Pancreas (tissue), 10 donors: Measurements from ENCODE around the gene MKKS. TPM values are rescaled to one million over a fixed set of nuclear protein-coding genes. Genes with fewer than 3 reads are reported as not detected.
"Not testable (repeated sequence)": the region's sequence is repeated elsewhere in the genome, so short reads cannot be mapped to it uniquely, and the experiment has no call there.

Experiments used
- ATAC-seq, 4 donors: fragments of 200-7000 bp; cut with Tn5 transposase; one replicate each; pipeline versions ENCODE4 v1.8.0 to v1.9.1; 2020; ENCODE audit warnings: mild to moderate bottlenecking in 4 of 4, moderate library complexity in 4 of 4
- DNase-seq, 6 donors: peaks; one replicate each; pipeline ENCODE4 v3.0.0-alpha.2; 2020
- FAIRE-seq: peaks from 2 replicates; lab custom pipeline; 2012; peaks lifted over from hg19 to GRCh38; lab: Jason Lieb, UNC
- H3K27ac ChIP-seq, 4 donors: fragments of 200-600 bp; sonication (generic); 1 replicate in 3 of 4; 2 replicates in 1 of 4; pipeline versions ENCODE4 v1.5.0 to v1.8.0; 2020
- H3K27me3 ChIP-seq, 4 donors: fragments of 200-600 bp; one replicate each; pipeline ENCODE4 v1.8.0; 2021
- H3K36me3 ChIP-seq, 3 donors: fragments of 200-600 bp; sonication (generic) in 1 of 3; one replicate each; pipeline versions ENCODE4 v1.5.0 to v1.8.0; 2020 to 2021
- H3K4me1 ChIP-seq, 3 donors: fragments of 200-600 bp; one replicate each; pipeline ENCODE4 v1.8.0; 2021
- H3K4me3 ChIP-seq, 4 donors: fragments of 200-600 bp; sonication (generic) in 2 of 4; one replicate each; pipeline versions ENCODE4 v1.5.0 to v1.8.0; 2020 to 2021
- H3K9me3 ChIP-seq, 4 donors: fragments of 200-600 bp; one replicate each; pipeline ENCODE4 v1.8.0; 2021
- CTCF ChIP-seq, 4 donors: fragments of 200-600 bp; sonication (generic) in 3 of 4; IDR thresholded peaks; one replicate each; pipeline versions ENCODE4 v1.5.0 to v1.8.0; 2021; ENCODE audit warnings: antibody characterized with exemption in 4 of 4
- WGBS, 2 donors: extraction: QIAGEN DNeasy Blood & Tissue Kit; methylation state at CpG; one replicate each; pipeline ENCODE4 v1.1.7; 2013; 5-methylcytosine and 5-hydroxymethylcytosine counted together
- intact Hi-C, 3 donors: fragments of 100-400 bp; cut with DNase I; formaldehyde crosslinking; loops; one replicate each; pipeline versions ENCODE4 v1.11.1 to v1.14.2; 2022
- polyA plus RNA-seq, 2 donors: library from polyadenylated mRNA; stranded (reverse); fragments of 200-250 nt; gene quantifications; one replicate each; pipeline ENCODE4 v1.2.3, GENCODE V29; 2013
- total RNA-seq, 6 donors: library from RNA; stranded (reverse); fragmentation: NEBNext Ultra II Directional in 4 of 6; extraction: Animal tissue kit (Norgen Biotek cat#: 25700) in 4 of 6; gene quantifications; one replicate each; pipeline versions ENCODE4 v1.2.1 to v1.2.4, GENCODE V29; 2021 to 2023
- donor health status: healthy with polysubstance abuse.
- donor health status: DM: no; HTN: no; CAD: no; lungs with moderate emphysema.
- donor health status: DM: no; HTN: no; CAD: no.
- donor health status: control.
- donor health status: control.
- donor health status: Bipolar disorder and iron deficiency.
- donor health status: DM: yes; HTN: yes; CAD: no.
- donor health status: DM: no; HTN: no; CAD: no.
- donor health status: DM: no; HTN: no; CAD: no.
- donor health status: DM: yes; HTN: yes; CAD: no.

MKKS gene
- total and polyA plus RNA-seq, 8 donors, result 5.3 to 15.3 (median 7.4) TPM

GRCh38 chr20:10419550-10420133, 14.4 kb downstream of the MKKS start:
- WGBS, 2 donors, result 86 to 88% methylated on average over 5 of the region's 5 CpGs
- TF ChIP-seq CTCF (IDR thresholded peaks at IDR 0.05), result no peak
- no peak for FAIRE-seq

GRCh38 chr20:10417218-10417617, 16.8 kb downstream of the MKKS start:
- peaks cover 0 to 10% (median 5%) of the 10 kb centered on the region in 3 donors for H3K4me1 ChIP-seq
- H3K4me3 ChIP-seq, H3K9me3 ChIP-seq, ATAC-seq, DNase-seq, intact Hi-C loops, FAIRE-seq, H3K27ac ChIP-seq, H3K27me3 ChIP-seq, H3K36me3 ChIP-seq: not testable (repeated sequence)
- WGBS, 2 donors, result 94 to 100% methylated on average over 2 of the region's 2 CpGs

More at GRCh38 chr20:10419550-10420133, 14.4 kb downstream of the MKKS start:
- Histone ChIP-seq H3K4me3 (no peak overlapping the region), H3K4me1 (peaks cover 7 to 26% (median 16%) of the 10 kb centered on the region in 3 donors), H3K27ac (no peak overlapping the region), H3K27me3 (no peaks in the 10 kb centered on the region), H3K9me3 (no peaks in the 10 kb centered on the region), H3K36me3 (no peaks in the 10 kb centered on the region)
- ATAC-seq (peak in 1 of 4 donors; percentile 73), DNase-seq (no peak)
- intact Hi-C loops, result no loop called here

- intact Hi-C loops, result no loop called here
- ATAC-seq, result no peak
- no peak for TF ChIP-seq CTCF (IDR thresholded peaks at IDR 0.05)
- H3K27ac ChIP-seq, result no peak overlapping the region
- peaks cover 0 to 10% (median 5%) of the 10 kb centered on the region in 3 donors for H3K4me1 ChIP-seq
- no peaks in the 10 kb centered on the region for H3K27me3 ChIP-seq
- FAIRE-seq, result no peak
- H3K4me3 ChIP-seq, result no peak overlapping the region
- 47 to 54% methylated on average over 3 of the region's 3 CpGs for WGBS, 2 donors
- DNase-seq, result no peak
- H3K36me3 ChIP-seq, result peaks cover 0 to 6% (median 0%) of the 10 kb centered on the region in 3 donors
- no peaks in the 10 kb centered on the region for H3K9me3 ChIP-seq
Observed at GRCh38 chr20:10415013-10415650, 18.9 kb downstream of the MKKS start.

- Histone ChIP-seq H3K4me1 (peaks cover 0 to under 1% (median 0%) of the 10 kb centered on the region in 3 donors), H3K27ac (no peak overlapping the region), H3K9me3 (no peaks in the 10 kb centered on the region), H3K4me3 (no peak overlapping the region), H3K27me3 (no peaks in the 10 kb centered on the region), H3K36me3 (peaks cover 0 to 6% (median 0%) of the 10 kb centered on the region in 3 donors)
- ATAC-seq (no peak), FAIRE-seq (no peak), DNase-seq (no peak)
- intact Hi-C loops, result no loop called here
- peak in 1 of 4 donors; percentile 7 for TF ChIP-seq CTCF (IDR thresholded peaks at IDR 0.05)
- WGBS, 2 donors, result 72 to 74% methylated on average over 5 of the region's 5 CpGs
Observed at GRCh38 chr20:10412591-10413408, 21.2 kb downstream of the MKKS start.

GRCh38 chr20:10411673-10412072, 22.3 kb downstream of the MKKS start:
- no peaks in the 10 kb centered on the region for H3K4me1 ChIP-seq
- no peak overlapping the region for H3K27ac ChIP-seq
- DNase-seq (no peak), FAIRE-seq (no peak), ATAC-seq (no peak)
- no peaks in the 10 kb centered on the region for H3K9me3 ChIP-seq
- 94% methylated on average over 1 of the region's 1 CpG for WGBS, 2 donors
- no peak for TF ChIP-seq CTCF (IDR thresholded peaks at IDR 0.05)
- no peak overlapping the region for H3K4me3 ChIP-seq
- H3K27me3 ChIP-seq, result no peaks in the 10 kb centered on the region
- peaks cover 0 to 6% (median 0%) of the 10 kb centered on the region in 3 donors for H3K36me3 ChIP-seq
- intact Hi-C loops, result no loop called here
